Measurements from ENCODE around the gene PTPRR.

The PTPRR gene

DNA sequence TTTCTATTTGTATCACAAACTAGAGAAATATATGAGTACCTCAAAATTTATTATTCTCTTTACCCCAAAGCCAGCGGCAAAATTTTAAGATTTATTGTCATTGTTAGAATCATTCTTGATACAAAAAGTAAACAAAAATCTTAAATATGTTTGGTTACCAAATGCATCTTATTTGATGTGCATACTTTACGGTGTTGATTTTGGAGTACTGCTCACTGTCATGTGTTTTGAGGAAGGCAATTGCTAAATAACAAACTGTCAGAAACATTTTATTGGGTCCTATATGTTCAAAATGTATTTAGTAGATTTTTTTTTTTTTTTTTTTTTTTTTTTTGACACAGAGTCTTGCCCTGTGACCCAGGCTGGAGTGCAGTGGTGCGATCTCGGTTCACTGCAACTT is 124.9 kb downstream of the PTPRR start:
- DNase-seq: no peak

DNA sequence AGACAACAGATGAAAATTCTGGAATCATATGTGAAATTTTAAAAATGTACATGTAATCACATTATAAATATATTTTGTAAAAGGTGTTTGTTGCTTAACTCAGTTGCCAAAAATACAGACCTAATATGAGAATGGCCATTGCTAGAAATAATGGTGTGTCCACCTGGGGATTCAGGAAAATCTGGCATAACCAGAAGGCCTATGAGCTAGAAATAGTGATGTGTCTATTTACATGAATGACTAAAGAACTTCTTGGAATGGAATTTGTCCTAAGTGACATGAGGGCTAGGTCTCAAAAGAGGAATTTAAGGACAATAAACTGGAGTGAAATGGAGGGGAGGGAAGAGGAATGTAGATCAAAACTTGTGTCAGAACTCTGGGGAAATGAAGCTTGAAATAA is 126.4 kb downstream of the PTPRR start:
- DNase-seq: no peak

DNA sequence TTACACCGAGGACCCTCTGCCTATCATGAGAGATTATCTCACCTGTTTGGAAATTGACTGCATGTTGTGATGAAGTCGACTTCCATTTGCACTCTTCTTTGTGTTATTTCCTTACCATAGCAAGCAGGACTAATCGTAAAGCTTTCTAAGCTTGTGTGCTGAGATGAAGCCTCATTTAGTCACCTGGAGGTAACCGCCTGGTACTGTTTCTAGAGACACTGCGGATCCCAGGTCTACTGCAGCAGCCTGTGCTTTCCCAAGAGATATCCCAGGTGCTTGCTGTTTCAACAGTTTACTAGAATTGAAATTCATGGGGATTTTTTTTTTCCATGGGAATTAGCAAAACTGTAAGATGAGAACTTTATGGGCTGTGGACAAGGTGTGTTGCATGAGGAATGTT is 131.8 kb downstream of the PTPRR start:
- no peak for DNase-seq

DNA sequence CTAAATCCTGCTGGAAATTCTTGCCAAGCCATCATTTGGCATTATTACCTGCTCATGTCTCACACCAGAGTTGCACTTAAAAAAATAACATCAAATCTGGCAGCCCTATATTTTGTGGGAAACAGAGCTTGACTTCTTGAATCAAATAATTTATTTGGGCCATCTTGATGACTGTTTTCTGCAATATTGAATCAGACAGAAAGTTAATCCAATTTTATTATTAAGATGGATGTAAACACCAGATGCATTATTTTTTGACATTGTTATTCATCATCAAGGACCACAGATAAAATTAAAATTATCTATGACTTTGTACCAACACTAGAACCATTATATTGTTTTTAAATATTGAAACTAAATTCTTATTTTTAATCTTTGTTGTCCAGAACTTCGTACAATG is 132.9 kb downstream of the PTPRR start:
- DNase-seq: no peak

DNA sequence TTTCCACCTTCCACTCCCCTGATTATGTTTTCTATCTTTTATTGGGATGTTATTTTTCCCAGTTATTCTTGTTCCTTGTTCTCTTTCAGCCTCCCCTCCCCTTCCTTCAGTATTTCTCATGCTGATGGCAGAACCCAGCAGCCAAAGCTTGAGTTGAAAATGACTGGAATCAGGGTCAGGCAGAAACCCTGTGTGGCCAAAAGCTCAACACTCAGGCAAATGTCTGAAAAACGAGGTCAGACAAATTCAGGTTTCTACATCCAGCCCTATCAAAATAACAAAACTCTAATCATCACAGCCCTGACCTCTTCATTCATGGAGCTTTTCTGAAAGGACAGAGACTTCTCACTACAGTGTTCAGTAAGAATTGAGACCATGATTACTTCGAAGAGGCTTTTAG is 134.6 kb downstream of the PTPRR start:
- DNase-seq: no peak

DNA sequence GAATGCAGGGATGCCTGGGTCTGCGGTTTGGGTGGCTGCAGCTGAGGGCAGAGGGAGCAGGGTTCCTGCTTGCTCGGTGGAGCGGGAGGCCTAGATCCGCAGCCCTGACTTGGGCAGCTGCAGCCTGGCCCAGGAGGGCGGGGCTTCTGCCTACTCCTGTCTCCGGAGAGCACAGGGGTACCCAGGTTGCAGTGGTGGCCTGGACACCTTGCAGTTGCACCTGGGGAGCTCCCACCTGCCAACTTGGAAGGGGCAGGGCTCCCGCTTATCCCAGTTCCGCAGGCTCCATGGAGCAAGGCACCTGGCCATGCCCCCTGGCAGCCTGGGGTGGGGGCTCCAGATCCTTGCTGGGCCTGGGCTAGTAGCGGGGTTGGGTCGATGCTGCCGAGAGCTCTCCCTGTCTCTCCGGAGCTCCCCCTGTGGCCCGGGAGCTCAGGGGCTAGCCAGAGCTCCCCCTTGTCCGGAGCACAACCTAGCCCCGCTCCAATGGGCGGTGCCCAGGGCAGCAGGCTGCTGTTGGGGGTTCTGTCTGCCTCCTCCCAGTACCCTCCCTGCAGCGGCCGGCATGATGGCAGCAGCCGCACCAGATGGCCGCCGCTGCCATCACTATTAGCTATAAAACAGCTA is 136.4 kb downstream of the PTPRR start:
- DNase-seq: no peak

DNA sequence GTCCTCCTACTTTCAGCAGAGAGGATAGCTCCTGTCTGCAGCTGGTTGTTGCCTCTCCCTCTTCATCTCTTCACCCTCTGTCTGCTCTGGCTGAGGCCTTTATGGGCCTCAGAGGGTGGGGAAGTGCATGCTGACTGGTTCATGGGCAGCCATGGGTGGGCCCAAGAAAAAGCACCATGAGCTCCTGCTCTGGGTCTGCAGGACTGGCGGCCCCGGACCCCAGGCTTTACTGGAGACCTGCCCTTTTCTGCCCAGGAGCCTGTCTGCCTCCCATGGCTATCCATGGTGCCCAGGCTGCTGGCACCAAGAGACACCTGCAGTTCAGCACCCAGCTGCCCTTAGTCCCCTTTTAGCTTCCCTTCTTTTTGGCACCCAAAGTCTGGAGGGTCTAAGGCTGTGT is 137.1 kb downstream of the PTPRR start:
- DNase-seq: no peak

DNA sequence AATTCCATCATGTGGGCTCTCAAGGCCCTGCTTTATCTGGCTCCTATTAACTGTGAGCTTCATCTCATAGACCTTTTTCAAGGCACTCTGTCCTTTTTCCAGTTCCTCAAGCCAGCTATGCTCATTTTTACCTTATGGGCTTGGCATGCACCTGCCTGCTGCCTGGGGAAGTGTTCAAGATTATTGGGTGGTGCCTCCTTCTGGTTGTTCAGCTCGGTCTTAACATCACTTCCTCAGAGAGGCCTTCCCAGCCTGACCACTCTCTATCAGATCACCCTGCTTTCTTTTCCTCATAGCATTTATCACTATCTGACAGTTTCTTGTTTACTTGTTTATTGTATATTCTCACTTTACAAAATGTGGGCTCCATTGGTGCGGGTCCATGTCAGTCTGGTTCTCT is 141.3 kb downstream of the PTPRR start:
- no peak for DNase-seq

DNA sequence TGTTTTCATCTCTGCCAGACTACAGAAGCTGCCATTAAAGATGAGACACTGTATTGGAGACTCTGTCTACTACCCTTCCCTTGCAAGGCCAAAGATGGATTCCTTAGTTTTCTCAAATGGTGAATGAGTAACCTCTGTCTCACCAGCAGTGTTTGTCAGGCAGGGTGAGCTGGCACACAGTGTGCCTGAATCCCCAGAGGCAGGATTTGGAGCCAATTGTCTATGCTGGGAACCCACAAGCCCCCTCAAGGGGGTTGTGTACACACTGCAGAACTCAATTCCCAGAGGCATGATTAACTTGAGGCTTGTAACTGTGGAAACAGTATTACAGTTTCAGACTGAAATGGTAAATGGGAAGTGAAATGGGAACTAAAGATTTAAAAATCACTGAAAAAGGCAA is 146.5 kb downstream of the PTPRR start:
- peak; percentile 63 for DNase-seq

DNA sequence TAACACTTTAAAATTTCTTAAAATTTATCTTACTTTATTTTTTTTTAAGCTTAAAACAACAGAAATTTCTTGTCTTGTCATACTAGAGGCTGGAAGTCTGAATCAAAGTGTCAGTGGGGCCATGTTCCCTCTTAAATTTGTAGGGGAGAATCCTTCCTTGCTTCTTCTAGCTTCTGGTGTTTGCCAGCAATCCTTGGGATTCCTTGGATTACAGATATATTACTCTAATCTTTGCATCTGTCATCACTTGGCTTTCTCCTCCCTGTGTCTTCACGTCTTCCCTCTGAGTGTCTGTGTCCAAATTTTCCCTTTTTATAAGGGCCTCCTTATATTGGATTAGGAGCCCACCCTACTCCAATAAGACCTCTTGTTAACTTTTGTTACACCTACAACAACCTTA is 147.7 kb downstream of the PTPRR start:
- DNase-seq: peak; percentile 33

DNA sequence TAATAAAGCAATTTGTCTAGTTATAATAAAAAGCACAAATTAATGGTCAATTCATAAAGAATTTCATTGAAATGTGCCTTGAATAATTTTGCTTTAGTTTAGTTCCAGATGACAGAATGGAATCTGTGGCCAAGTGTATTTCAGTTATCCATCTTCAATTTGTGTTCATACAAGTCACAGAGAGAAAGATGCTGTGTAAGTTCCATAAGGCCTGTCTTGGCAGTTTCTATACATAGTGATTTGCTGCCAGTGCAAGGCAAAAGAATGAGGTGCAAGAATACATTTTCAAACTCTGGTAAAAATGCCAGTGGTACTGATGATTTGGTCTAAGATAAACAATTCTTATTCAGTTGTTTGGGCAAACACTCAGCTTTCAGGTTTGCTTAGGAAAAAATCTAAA is 149.0 kb downstream of the PTPRR start:
- no peak for DNase-seq

DNA sequence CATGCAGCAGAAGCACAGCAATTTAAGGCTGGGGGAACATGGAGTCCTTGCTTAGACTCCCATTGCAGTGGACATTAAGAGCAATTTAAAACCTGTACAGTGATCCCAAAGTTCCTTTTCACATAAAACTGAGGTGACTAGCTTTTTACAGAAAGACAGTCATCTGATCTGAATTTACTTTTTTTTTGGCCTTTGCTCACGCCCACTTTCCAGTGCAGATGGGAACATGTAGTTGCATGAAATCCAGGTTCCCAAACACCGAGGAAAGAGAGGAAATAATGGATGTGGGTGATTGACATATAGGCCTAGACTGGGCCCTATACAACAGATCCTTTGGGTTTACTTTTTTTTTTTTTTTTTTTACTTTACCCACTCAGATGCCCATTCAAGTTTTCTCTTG is 156.9 kb downstream of the PTPRR start:
- no peak for DNase-seq

DNA sequence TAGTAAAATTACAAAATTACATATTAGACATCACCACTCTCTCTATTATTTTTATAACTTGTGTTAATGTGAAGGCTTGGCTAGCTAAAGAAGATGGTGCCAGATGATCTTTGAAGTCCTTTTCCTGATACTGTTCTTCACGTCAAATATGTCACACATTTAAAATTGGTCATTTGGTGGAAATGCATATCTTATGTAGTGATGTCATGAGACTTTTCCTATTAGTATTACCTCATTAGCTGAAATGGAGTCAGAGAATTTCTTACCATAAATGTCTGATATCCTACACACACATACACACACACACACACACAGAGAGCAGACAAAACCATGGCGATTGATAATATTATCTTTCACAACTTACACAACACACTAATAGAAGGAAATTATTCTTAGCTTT is 158.5 kb downstream of the PTPRR start:
- DNase-seq: no peak

DNA sequence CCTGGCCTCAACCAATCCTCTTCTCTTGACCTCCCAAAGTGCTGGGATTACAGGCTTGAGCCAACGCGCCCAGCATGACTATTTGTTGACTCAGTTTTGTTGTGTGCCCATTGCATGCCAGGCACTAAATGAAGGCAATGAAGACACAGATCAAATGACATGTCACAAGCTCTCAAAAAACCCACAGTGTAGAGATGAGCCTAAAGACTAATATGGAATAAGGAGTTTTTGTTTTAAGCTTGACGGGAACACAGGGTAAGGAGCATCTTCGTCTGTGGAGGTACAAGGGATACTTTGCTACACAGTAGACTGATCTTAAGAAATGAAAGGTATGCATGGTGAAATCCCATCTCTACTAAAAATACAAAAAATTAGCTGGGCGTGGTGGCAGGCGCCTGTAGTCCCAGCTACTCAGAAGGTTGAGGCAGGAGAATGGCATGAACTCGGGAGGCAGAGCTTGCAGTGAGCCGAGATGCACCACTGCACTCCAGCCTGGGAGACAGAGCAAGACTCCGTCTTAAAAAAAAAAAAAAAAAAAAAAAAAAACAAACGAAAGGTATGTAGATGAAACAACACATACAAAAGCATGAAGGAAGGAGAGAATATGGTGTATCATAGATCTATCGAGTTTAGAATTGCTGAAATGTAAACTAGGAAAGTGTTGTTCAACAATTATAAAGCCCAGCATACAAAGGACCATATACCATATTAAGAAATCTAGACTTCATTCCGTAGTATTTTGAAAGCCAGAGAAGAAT is 161.2 kb downstream of the PTPRR start:
- DNase-seq: no peak

DNA sequence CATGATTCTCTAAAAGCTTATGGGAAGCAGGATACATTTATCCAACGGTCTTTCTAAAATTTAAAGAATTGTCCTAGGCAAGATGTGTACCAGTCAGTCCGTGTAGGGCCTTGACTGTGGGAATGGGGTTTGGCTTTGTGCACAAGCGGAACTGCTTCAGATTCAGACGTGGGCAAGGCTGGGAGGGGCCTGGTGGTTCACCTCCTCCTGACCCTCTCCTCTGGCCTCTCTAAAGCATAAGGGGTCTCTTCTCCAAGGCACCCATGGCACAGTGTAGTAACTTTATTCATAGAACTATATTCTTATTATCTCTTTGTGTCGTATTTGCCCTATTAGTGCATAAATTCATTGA is 162.1 kb downstream of the PTPRR start:
- DNase-seq: no peak

DNA sequence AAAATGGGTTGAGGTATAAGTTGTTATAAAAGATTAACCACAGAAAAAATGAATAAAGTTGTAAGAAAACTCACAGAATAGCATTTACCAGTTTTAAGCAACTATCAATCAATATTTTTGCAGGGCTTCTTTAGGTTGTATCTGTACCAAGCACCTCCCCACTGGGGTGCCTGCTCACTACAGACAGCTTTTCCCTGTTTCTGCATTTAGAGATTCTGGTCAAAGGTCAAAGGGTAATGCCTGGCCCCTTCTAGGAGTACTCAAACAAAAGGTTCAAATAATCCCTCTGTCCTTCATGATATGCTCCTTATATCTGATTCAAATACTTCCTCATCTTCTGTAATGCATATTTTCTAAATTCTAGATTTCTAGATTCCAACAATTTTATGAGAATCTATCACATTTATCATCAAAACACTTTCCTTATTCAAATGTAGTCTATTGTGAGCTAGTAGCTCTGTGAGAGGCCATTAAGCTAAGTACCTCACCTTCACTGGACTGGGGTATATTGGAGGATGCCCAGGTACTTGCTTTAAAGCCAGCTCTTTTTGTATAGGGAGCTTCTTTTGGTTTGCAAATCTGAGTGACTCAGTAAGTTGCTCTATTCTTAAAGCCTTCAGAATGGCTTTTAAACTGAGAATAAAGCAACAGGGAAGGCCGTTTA is 162.6 kb downstream of the PTPRR start:
- no peak for DNase-seq

DNA sequence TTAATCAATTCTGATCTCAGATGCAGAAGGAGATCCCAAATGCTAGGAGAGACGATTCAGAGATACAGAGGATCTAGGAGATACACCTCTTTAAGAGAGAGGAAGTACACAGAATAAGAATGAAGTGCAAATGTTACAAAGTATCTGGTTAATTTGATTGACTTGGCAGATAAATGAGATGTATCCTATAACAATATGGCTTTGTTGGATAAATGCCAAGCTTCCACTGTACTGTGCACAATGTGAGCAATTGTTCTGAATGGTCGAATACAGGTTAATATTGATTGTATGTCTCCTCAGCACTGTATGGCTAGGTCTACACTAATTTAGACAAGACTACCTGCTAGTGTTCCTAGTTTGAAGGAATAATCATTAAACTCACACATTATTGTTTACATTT is 163.7 kb downstream of the PTPRR start:
- DNase-seq: no peak

DNA sequence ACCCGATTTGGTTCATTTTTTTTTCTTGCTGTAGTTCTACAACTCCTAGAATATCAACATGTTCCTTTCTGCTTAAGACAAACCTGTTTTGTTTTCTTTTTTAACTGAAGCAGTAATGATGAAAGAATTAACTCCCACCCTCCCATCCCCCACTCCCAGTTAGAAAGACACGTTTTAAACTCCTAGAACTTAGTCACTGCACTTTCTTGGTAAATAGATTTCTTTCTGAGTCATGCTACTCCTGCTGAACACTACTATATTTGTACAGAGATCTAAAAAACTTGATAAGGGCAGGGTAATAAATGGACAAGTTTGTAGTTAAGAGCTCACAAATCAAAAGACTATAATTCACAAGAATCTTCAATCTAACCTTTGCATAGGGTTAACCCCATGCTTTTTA is 164.4 kb downstream of the PTPRR start:
- peak; percentile 65 for DNase-seq

DNA sequence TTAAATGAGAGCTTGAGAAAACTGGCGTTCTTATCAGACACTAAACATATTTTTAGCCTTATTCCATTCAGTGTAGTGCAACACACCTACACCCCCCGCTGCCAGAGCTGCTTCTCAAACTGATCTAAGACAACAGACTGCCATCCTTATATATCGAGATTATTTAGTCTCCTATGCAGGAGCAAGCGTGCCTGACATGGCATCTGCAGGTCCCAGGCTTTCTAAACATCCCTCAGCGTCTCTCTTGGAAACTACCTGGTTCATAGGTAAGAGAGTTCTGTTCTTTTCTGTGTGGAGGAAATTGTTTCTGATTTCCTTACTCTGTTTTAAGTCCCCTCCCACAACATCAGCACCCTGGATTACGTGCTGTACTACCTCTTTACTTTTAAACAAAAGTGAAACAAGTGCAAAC is 166.2 kb downstream of the PTPRR start:
- DNase-seq: no peak

DNA sequence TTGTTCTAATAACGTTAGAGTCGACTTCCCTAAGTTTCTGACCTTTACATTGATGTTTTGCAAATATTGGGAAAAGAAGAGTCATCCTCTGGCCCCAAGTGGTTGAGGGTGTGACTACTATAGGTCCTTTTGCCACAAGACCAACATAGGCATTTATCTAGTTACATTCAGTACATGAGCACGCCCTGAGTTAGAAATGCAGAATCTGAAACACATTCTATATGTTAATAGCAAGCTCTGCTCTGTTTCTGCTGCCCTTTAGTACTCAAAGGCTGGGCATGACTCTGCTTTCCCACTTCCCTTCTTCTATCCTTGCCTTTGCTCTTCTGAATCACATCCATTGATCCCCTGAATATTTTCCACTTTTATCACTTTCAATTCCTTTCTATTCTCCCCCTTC is 168.2 kb downstream of the PTPRR start:
- DNase-seq: no peak

DNA sequence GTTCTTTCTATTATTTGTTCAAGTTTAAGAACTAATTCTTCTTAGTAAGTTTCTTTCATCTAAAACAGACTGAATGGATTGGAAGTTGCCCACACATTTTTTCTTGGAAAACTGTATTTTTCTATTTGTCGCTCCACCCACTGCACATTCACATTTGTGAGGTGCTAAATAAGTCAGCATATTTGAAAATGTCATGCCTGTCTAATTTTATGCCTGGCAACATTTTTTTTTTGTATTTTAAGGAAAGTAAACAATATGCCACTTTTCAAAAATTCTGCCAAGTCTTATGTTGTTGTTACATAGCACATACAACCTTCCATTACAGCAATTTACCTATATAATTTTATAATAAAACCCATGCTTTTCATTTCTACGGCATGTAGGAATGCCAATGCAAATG is 170.6 kb downstream of the PTPRR start:
- DNase-seq: no peak

DNA sequence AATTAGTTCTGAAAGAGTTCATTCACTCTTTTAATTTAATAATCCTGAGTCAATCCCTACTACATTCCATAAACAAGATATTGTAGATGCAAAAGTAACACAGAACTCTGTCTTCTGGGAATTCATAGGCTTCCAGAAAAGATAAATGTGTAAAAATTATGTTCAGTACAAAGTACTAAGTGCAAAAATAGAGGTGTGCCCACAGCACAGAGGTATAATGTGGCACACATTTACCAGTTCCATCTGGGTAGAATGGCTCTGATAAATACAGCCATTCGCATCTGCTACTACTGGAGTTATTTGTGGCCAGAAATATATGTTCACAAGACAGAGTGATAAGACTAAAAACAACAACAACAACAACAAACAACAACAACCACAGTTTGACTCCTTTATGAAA is 171.7 kb downstream of the PTPRR start:
- no peak for DNase-seq

DNA sequence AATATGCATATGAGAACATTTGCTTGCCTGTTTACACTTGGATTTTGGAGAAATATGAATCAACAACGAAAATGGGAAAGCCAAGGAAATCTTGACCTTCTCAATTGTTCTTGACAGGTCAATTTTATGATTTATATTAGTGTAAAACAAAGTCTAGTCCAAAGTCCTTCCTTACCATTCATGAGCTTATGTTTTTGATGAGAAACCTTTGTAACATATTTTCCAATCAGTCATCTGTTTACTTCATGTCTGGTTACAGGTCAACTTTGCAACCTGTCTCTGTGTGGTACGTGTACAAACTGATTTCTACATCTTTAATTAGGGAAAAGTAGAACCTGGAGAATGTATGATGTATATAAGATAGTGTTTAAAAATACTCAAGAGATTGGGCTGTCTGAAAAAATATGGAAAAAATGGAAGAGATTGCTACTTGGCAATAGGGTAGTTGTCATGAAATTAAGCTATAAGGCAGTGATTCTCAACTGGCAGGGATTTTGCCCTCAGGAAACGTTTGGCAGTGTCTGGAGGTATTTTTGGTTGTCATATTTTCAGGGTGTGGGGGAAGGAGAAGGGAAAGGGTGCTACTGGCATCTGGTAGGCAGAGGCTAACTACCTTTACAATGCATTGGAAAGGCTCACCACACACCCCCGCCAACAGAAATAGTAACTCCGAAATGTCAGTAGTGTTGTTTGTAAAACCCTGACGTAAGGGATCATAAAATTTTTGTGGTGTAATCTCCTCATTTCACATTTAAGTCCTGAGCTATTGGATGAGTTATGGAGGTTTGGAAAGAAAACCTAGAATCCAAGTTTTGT is 172.9 kb downstream of the PTPRR start:
- no peak for DNase-seq

Data from fibroblast of skin of abdomen (primary cell).